Right kidney (tissue), 1 donor: ENCODE data around the gene GRK2.

Source experiments
- DNase-seq: peaks from one replicate; pipeline ENCODE4 v3.0.0-alpha.2; 2016

The GRK2 gene

GRCh38 chr11:67299471-67300191, 33.4 kb downstream of the GRK2 start:
- DNase-seq = no peak

DNA sequence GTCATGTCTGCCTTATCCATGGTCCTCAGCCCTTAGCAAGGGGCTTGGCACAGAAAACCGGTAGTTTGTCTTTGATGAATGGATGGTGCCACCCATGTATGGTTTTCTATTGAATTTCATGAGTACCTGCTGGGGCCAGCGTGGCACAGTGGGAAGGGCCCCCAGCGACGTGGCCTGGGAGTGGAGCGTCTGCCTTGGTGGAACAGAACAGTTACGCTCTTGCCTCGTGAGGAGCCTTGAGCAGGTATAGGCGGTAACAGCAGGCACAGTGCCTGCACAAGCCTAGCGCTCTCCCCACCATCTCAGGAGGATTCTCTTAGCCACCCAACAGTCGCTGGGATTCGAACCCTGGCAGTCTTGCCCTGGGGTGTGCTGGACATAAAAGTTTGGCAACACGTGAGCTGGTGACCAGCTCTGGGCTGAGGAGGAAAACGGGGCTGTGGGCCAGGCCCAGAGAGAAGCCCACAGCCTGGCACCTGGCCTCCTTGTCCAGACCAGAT, 34.0 kb downstream of the GRK2 start:
- no peak for DNase-seq

DNA sequence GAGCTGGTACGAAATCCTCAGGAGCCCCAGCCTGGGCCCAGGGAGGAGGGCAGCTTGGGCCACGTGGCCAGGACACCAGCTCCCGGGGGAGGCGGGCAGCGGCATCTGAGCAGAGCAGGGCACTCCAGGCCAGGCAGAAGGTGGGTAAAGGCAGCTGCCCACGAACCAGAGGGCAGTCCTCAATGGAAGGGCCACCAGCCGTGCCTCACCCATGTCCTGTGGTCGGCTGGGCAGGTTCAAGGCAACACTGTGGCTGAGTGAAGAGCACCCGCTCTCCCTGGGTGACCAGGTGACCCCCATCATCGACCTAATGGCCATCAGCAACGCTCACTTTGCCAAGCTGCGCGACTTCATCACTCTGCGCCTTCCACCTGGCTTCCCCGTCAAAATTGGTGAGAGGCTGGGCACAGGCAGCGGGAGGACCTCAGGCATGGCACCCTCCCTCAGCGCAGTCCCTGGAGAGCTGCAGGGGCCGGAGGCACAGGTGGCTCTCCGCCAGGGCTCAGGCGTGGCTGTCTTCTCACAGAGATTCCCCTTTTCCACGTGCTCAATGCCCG, 34.6 kb downstream of the GRK2 start:
- DNase-seq = no peak

- DNase-seq = no peak
Observed at GRCh38 chr11:67301313-67301921, 35.1 kb downstream of the GRK2 start.

- peak; percentile 67 for DNase-seq
Observed at GRCh38 chr11:67301951-67302516, 35.8 kb downstream of the GRK2 start.

DNA sequence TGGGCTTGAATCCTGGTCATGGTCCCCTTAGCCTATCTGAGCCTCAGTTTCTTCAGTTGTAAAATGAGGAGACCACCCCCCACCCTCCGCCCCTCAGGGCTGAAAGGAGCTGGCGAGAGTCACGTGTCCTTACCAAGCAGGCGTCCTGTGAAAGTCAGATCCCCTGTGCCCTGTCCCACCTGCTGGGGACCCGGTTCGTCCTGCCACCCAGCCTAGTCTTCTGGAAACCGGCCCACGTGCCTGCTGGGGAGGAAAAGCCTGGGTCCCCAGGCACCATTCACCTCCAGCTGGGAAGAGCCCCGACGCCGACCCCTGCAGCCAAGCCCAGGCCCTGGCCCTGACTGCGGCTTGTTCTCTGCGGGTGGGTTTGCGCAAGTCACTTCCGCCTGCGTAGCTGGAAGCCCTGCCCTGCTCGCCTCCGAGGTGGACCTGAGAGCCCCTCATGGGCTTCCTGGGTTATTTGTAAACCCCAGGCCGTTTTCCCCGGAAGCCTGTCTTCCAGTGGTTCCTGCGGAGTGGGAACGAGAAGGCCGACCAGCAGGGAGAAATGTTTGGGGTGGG, 36.4 kb downstream of the GRK2 start:
- peak; percentile 52 for DNase-seq

DNA sequence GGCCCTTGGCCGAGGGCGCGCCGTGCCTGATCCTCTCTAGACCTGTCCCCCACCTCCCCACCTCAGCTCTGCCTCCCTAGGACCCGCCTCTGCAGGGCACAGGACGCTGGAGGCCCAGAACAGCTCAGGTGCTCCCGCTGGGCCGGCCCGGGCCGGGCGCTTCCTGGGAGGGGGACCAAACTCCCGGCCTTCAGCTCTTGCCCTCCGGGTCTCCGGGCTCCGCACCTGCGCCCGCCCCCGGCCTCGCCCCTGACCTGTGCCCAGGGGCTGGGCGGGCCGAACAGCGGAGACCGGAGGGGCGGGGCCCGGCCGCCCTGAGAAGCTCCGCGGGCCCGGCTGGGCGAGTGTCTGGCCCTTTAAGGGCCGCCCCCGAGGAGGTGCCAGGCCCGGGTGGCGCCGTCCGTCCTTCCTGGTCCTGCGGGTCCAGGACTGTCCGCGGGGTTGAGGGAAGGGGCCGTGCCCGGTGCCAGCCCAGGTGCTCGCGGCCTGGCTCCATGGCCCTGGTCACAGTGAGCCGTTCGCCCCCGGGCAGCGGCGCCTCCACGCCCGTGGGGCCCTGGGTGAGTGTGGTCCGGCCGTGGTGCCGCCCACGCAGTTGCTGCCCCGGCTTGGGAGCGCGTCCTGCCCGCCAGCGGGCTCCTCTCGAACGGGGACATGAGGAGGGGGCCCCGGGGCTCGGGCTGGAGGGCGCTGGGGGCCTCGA, 37.0 kb downstream of the GRK2 start, which contains the start of gene SSH3:
Gene SSH3, plus strand, starts transcription at position 399 of the 703 bp plus-strand sequence. Its CDS starts 96 bp downstream, at position 495.
- DNase-seq = peak; percentile 90

- peak; percentile 78 for DNase-seq
Observed at GRCh38 chr11:67303835-67304411, 37.6 kb downstream of the GRK2 start.

DNA sequence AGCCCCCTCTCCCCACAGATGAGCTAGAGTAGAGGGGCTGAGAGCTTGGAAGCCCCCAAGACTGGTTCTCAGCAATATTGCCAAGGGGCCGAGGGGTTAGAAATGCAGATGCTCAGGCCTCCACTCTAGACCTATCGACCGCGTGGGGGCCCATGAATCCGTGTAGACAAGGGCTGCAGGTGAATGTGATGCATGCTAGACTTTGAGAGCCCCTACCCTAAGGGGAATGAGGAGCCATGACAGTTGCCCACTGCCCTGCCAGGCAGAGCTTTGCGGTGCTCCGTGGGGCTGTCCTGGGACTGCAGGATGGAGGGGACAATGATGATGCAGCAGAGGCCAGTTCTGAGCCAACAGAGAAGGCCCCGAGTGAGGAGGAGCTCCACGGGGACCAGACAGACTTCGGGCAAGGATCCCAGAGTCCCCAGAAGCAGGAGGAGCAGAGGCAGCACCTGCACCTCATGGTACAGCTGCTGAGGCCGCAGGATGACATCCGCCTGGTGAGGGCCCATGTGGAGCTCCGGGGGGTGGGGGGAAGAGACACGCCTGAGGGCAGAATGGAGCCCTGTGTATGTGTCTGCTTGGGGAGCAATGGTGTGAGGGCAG, 38.3 kb downstream of the GRK2 start:
- DNase-seq = no peak

DNA sequence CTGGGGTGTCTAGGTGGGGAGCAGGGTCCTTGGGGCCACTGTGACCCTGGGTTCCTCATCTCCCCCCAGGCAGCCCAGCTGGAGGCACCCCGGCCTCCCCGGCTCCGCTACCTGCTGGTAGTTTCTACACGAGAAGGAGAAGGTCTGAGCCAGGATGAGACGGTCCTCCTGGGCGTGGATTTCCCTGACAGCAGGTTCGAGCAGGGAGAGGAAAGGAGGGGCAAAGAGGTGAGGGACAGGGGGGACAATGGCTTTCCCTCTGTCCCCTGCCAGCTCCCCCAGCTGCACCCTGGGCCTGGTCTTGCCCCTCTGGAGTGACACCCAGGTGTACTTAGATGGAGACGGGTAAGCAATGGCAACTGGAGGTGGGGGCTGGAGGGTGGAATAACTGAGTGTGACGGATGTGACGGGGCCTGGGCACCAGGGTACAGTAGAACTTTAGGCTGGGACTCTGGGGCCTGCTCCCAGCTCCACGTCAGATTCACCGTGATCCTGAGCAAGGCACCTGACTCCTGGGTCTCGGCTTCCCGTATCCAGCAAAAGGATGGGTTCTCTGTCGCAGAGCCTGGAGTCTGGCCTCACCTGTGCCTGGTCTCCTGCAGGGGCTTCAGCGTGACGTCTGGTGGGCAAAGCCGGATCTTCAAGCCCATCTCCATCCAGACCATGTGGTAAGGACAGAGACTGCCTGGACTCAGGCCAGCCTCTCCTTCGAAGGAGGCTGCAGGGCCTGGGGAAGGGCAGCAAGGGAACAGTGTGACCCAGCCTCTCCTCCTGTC, 40.7 kb downstream of the GRK2 start:
- no peak for DNase-seq

GRCh38 chr11:67307545-67308001, 41.3 kb downstream of the GRK2 start:
- no peak for DNase-seq

- no peak for DNase-seq
Observed at GRCh38 chr11:67308031-67308866, 42.0 kb downstream of the GRK2 start.

DNA sequence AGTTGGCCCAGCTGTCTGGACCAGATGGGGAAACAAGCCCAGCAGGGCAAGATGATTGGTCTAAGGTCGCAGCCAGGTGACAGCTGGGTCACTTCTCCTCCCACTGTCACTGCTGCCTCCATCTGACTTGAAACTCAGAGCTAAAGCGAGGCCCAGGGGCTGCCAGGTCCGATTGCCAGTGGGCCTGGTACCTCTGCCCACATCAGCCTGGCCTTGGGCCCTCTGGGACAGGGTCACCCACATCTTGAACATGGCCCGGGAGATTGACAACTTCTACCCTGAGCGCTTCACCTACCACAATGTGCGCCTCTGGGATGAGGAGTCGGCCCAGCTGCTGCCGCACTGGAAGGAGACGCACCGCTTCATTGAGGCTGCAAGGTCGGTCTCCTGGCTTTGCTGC, 42.9 kb downstream of the GRK2 start:
- DNase-seq = no peak

DNA sequence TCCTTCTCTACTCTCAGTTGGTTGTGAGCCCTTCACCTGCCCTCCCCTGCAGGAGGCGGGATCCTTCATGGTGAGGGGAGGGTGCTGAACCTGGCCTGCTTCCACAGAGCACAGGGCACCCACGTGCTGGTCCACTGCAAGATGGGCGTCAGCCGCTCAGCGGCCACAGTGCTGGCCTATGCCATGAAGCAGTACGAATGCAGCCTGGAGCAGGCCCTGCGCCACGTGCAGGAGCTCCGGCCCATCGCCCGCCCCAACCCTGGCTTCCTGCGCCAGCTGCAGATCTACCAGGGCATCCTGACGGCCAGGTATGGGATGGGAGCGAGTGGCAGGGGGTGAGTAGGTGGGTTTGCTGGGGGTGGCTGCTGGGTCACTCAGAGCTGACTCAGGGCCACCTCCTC, 43.4 kb downstream of the GRK2 start:
- no peak for DNase-seq

- DNase-seq = no peak
Observed at GRCh38 chr11:67310246-67311050, 44.2 kb downstream of the GRK2 start.

- DNase-seq = no peak
Observed at GRCh38 chr11:67311051-67311555, 44.8 kb downstream of the GRK2 start.

GRCh38 chr11:67311556-67312082, 45.3 kb downstream of the GRK2 start:
- DNase-seq = no peak
